Naive thymus-derived CD8-positive, alpha-beta T cell (primary cell): ENCODE measurements around the gene ITIH6. TPM values are rescaled to one million over a fixed set of nuclear protein-coding genes. Genes with fewer than 3 reads are reported as not detected.

ENCODE experiments used
- polyA plus RNA-seq, 3 donors: library from polyadenylated mRNA; unstranded; fragments of 300-500 nt; fragmentation: Illumina TruSeq; gene quantifications; one replicate each; pipeline ENCODE4 v1.2.3, GENCODE V29; 2021
- total RNA-seq, 8 experiments: library from RNA in 2 of 8; stranded (reverse) in 2 of 8; gene quantifications; one replicate each; pipeline ENCODE4 v1.2.3 and lab custom pipeline; 2021 to 2026

The ITIH6 gene
- total and polyA plus RNA-seq, 5 experiments from 2014 or later: not detected

Other genes with a start within 250 kb of the ITIH6 start
- gene MAGED2, start 9.5 kb upstream of the ITIH6 start, total RNA-seq: 100 to 1,000 TPM; 123 TPM
- 100 to 1,000 TPM; 132 to 152 (median 135) TPM for gene MAGED2, start 9.5 kb upstream of the ITIH6 start, polyA plus RNA-seq
- 1 to 10 TPM; 3.2 to 4.0 TPM for gene TRO, start 122.6 kb upstream of the ITIH6 start, total RNA-seq
- 1 to 10 TPM in 2 of 3 donors, under 1 TPM in 1; 0.48 to 2.6 (median 1.2) TPM for gene TRO, start 122.6 kb upstream of the ITIH6 start, polyA plus RNA-seq
- gene PFKFB1, start 195.9 kb upstream of the ITIH6 start, total RNA-seq: 1 to 10 TPM in 1 of 2 experiments, under 1 TPM in 1; 0.44 to 1.1 TPM
- under 1 TPM; 0.16 to 0.31 (median 0.26) TPM for gene PFKFB1, start 195.9 kb upstream of the ITIH6 start, polyA plus RNA-seq
- 10 to 100 TPM; 13.5 to 14.0 TPM for gene APEX2, start 202.1 kb upstream of the ITIH6 start, total RNA-seq
- gene APEX2, start 202.1 kb upstream of the ITIH6 start, polyA plus RNA-seq: 10 to 100 TPM; 20.4 to 21.6 (median 21.2) TPM
- not detected for gene ALAS2, start 232.7 kb upstream of the ITIH6 start, total RNA-seq
- gene ALAS2, start 232.7 kb upstream of the ITIH6 start, polyA plus RNA-seq: not detected